Neuron (in vitro differentiated cells): ENCODE measurements around the gene FNDC3B.

Experiments used
- H2AFZ ChIP-seq: one replicate; pipeline ENCODE4 v1.6.1; 2013; ENCODE audit warnings: low read depth, mild to moderate bottlenecking, inconsistent platforms, low read length, moderate library complexity
- H3K27me3 ChIP-seq: one replicate; pipeline ENCODE4 v1.6.1; 2013; ENCODE audit warnings: low read length; ENCODE audit not compliant: insufficient read depth
- H3K36me3 ChIP-seq: one replicate; pipeline ENCODE4 v1.6.1; 2013; ENCODE audit warnings: low read length; ENCODE audit not compliant: insufficient read depth
- H3K4me1 ChIP-seq: one replicate; pipeline ENCODE4 v1.6.1; 2013; ENCODE audit warnings: low read length; ENCODE audit not compliant: insufficient read depth
- H3K4me3 ChIP-seq: 2 replicates; pipeline ENCODE4 v1.5.1; 2013; ENCODE audit warnings: mild to moderate bottlenecking, low read length, moderate library complexity
- H3K9me3 ChIP-seq: one replicate; pipeline ENCODE4 v1.6.1; 2013; ENCODE audit warnings: low read length

The FNDC3B gene

DNA sequence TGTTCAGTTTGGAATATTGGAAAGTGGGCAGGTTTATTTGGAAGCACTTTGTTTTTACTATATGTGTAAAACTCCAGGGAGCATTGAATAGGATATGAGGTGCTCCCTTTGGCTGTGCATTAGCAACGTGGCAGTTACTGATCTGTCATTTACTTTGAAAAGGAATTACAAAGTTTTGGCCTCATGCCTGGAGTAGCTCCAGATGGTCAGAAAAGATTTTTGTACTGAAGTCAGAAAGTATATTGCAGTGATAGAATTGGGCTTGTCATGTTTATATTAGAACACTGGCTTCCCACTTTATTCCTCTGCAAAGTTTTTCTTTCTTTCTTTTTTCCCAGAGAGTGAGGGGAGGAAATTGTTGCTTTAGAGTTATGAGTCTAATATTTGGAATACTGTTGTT, 26.1 kb downstream of the FNDC3B start:
- no peak overlapping the region for H3K4me3 ChIP-seq
- peaks cover 4% of the 10 kb centered on the region for H3K9me3 ChIP-seq
- peaks cover 10% of the 10 kb centered on the region for H3K4me1 ChIP-seq
- no peak overlapping the region for H2AFZ ChIP-seq
- H3K27me3 ChIP-seq, result no peaks in the 10 kb centered on the region
- H3K36me3 ChIP-seq, result peaks cover 7% of the 10 kb centered on the region

DNA sequence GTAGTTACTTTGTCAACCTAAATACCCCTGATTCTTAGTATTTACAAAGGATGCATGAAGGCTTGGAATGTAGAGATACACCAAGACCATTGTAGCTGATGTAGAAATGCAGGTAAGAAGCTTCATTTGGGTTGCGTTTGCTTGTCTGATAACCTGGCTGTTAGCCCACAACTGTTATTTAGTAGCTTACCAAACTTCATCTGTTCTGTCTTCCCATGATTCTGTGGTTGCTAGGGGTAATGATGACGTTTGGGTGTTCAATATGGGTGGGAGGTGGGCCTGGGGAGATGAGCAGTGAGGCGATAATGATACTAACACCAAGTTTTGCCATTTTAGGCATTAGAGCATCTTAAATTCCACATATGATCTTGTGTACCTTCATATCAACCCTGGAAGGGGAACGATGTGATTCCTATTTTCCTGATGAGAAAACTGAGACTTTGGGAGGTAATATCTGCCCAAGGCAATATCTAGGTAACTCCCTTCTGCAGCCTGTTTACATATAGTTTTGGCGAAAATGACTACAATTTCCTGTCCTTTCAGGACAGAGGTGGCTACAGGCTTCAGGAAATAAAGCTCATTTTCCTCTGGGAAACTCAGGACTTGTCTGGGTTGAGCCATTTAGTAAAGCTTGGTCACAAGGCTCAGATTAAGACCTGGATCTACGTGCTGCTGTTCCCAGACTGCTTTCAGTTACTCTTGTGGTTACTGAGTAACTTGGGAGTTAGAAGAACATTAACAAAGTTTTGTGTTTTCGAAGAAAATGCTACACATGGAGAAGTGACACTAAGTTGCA, 26.8 kb downstream of the FNDC3B start:
- Histone ChIP-seq H3K36me3 (peaks cover 7% of the 10 kb centered on the region), H2AFZ (no peak overlapping the region), H3K9me3 (peaks cover 4% of the 10 kb centered on the region), H3K4me3 (no peak overlapping the region), H3K27me3 (no peaks in the 10 kb centered on the region), H3K4me1 (peaks cover 10% of the 10 kb centered on the region)

DNA sequence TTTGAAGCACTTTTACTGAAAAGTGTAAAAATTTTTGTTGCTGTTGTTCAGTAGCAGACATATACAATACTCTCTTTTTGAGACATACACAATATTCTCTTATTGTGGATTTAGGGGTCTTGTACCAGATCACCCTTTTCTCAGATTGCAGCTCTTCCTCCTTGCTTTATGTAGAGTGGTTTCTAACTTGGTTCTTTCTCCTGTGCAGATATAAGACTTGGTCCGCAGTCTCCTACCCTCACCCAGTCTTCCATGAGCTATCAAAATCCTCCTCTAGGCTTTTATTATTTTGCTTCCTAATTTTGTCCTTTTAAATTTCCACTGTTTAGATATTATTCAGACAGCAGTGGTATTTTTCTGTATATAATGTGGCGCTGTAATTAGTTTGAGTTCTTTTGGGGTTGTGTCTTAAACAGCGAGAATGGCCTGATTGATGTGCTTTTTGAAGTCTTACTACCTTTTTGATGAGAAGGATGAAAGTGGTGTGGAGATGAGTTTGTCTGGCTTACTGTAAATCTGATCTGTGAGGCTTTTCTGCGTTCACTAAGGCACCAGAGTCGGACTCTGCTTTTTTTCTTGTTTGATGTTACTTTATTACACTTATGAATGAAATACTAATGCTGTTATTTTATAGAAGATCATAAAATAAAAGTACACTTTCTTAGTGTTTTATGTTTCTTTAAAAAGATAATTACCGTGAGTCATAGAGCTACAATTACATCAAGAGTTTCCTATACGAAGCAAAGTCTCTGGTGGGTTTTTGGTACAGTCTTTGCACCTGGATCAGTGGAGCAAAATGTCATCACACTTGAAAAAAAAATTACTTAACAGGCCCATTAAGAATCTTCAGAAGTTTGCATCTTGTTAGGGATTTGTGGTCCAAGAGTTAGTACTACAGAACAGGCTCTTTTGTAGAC, 27.8 kb downstream of the FNDC3B start:
- Histone ChIP-seq H3K27me3 (no peaks in the 10 kb centered on the region), H3K9me3 (peaks cover 4% of the 10 kb centered on the region), H3K4me1 (peaks cover 10% of the 10 kb centered on the region), H3K4me3 (no peak overlapping the region), H3K36me3 (peaks cover 7% of the 10 kb centered on the region), H2AFZ (no peak overlapping the region)

DNA sequence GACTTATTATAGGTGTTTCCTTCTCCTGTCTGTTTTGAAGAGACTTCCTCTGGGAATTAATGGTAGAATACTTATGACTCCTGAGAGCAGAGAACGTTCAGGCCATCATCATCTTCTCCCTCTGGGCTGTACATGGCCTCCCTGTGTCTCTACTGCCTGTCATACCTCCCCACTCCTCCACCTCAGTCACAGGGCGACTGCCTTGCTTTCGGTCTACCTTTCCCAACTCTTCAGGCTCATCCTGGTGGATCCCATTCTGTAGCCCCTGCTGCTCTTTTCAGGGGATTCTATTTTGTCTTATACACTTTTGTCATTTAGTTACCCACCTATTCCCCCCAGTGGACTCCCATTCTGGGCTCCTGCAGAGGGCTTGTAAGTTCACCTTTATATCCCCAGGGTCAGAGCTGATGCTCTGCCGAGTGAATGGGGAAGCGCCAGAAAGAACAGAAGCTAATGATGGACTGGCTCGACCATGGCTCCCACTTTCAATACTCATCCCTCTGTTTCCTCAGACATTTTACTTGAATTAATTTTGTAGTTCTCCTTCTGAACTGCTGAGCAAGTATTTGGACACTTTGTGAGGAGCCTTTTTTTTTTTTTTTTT, 28.6 kb downstream of the FNDC3B start:
- H3K36me3 ChIP-seq, result peaks cover 7% of the 10 kb centered on the region
- peaks cover 13% of the 10 kb centered on the region for H3K4me1 ChIP-seq
- H3K9me3 ChIP-seq, result peaks cover 4% of the 10 kb centered on the region
- no peak overlapping the region for H2AFZ ChIP-seq
- no peak overlapping the region for H3K4me3 ChIP-seq
- no peaks in the 10 kb centered on the region for H3K27me3 ChIP-seq

DNA sequence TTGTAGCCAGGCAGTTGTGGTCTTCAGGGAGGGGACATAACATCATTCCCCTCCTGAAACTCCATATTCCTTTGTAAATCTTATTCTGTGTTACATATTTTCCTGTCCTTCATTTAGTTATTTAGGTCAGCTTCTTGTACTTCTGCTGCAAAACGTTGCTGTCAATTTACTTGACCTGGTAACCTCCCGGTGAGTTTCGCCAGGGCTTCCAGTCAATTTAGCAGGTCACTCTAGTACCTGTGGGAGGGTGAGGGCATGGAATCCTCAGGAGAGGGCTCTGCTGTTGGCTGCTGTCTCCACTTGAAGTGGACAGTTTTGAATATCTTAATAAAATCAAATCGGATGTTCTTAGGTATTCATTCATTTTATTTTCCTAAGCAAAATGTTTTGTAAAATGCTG, 29.6 kb downstream of the FNDC3B start:
- Histone ChIP-seq H2AFZ (no peak overlapping the region), H3K36me3 (peaks cover 4% of the 10 kb centered on the region), H3K9me3 (peaks cover 2% of the 10 kb centered on the region), H3K27me3 (no peaks in the 10 kb centered on the region), H3K4me1 (peaks cover 16% of the 10 kb centered on the region), H3K4me3 (no peak overlapping the region)

DNA sequence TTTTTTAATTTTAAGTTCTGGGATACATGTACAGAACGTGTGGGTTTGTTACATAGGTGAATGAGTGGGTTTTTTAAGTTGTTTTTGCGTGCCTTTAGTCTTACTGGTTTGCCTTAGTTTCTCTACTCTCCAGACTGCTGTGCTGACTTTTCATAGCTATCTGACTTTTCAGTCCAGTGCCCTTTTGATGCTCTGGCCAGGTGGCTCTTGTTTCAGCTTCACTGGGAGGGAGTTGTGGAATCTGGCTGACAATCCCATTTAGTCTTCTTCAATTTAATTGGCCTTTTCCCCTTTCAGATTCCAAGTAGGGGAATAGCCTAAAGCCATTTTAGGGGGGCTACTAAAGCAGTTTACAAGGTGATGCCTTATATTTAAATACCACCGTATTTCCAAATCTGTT, 30.1 kb downstream of the FNDC3B start:
- H3K36me3 ChIP-seq, result peaks cover 2% of the 10 kb centered on the region
- H3K4me1 ChIP-seq, result peaks cover 21% of the 10 kb centered on the region
- no peaks in the 10 kb centered on the region for H3K9me3 ChIP-seq
- H3K27me3 ChIP-seq, result no peaks in the 10 kb centered on the region
- H3K4me3 ChIP-seq, result no peak overlapping the region
- no peak overlapping the region for H2AFZ ChIP-seq

DNA sequence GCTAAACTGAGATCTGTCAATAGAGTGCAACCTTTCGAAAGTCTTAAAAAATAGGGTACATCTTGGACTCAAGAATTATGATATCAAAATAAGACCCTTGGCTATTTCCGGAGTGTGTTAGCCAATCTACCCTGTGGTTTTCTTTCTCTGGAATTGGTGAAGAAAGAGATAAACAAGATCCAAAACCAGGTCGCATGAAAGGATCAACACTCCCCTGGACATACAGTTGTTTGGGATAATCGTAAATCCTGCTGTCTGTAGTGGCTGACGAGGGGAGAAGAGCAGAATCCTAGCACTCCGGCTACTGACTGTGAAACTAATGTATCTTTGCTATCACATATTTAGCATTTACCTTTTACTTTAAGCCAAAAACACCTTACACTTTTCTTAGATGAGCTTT, 30.9 kb downstream of the FNDC3B start:
- Histone ChIP-seq H3K9me3 (no peaks in the 10 kb centered on the region), H3K4me3 (no peak overlapping the region), H3K36me3 (no peaks in the 10 kb centered on the region), H2AFZ (no peak overlapping the region), H3K4me1 (peaks cover 29% of the 10 kb centered on the region), H3K27me3 (no peaks in the 10 kb centered on the region)

DNA sequence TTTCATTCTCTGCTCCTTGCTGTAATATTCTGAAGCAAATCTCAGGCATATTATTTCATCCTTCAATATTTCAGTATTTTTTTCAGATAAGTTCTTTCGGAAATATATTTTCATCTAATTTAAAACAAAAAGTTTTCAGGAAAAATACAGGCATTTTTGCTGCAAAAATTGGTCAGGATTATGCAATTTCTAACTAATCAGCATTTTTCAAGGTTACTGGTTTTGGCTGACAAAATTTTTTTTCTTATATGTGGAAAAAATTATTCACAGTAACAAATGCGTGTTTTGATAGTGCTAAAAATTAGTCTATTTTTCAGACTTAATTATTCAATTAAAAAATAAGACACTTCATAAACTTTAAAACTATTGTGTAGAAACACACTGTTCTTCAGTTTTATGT, 31.4 kb downstream of the FNDC3B start:
- H3K4me3 ChIP-seq, result no peak overlapping the region
- no peaks in the 10 kb centered on the region for H3K9me3 ChIP-seq
- H3K27me3 ChIP-seq, result no peaks in the 10 kb centered on the region
- H2AFZ ChIP-seq, result no peak overlapping the region
- H3K4me1 ChIP-seq, result peaks cover 34% of the 10 kb centered on the region
- H3K36me3 ChIP-seq, result no peaks in the 10 kb centered on the region

DNA sequence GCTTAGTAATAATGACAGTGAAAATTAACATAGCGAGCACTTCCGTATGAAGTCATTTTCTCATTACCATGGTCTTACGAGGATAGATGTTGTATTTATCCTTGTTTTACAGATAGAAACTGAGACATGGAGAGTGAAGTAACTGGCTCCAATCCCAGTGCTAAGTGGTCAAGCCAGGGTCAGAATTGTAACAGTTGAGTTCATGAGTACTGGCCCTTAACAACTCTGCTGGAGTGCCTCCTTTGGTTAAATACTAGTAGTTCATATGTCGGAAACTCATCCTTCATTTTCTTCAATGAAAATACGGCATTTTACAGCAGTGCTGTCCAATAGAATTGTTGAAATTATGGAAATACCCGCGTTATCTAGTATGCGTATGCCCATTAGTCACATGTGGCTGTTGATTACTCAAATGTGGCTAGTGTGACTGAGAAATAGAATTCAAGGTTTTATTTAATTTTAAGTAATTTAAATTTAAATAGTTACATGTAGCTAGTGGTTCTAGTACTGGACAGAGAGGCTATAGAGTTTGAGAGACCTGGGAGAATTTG, 32.5 kb downstream of the FNDC3B start:
- Histone ChIP-seq H3K9me3 (no peaks in the 10 kb centered on the region), H3K36me3 (no peaks in the 10 kb centered on the region), H3K4me3 (no peak overlapping the region), H3K27me3 (no peaks in the 10 kb centered on the region), H3K4me1 (peaks cover 45% of the 10 kb centered on the region), H2AFZ (no peak overlapping the region)

DNA sequence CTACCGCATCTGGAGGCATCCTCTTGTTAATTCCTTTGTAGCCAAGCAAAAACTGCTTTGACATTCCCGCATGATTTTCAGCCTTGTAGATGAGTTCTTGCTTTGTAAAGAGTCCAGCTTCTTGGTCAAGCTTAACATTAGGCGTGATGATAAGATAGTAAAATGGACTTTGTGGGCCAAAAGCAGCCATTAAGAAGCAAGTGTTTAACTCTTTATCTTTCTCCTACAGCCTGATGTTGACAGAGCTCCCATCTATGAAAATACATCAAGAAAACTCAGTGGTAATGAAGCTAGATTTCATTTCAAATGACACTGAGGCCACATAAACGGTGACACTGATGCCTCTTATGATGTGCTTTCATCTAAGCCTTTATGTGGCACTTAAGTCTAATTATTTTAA, 33.2 kb downstream of the FNDC3B start:
- no peak overlapping the region for H2AFZ ChIP-seq
- H3K4me3 ChIP-seq, result no peak overlapping the region
- H3K36me3 ChIP-seq, result no peaks in the 10 kb centered on the region
- H3K4me1 ChIP-seq, result peaks cover 52% of the 10 kb centered on the region
- H3K9me3 ChIP-seq, result no peaks in the 10 kb centered on the region
- no peaks in the 10 kb centered on the region for H3K27me3 ChIP-seq

DNA sequence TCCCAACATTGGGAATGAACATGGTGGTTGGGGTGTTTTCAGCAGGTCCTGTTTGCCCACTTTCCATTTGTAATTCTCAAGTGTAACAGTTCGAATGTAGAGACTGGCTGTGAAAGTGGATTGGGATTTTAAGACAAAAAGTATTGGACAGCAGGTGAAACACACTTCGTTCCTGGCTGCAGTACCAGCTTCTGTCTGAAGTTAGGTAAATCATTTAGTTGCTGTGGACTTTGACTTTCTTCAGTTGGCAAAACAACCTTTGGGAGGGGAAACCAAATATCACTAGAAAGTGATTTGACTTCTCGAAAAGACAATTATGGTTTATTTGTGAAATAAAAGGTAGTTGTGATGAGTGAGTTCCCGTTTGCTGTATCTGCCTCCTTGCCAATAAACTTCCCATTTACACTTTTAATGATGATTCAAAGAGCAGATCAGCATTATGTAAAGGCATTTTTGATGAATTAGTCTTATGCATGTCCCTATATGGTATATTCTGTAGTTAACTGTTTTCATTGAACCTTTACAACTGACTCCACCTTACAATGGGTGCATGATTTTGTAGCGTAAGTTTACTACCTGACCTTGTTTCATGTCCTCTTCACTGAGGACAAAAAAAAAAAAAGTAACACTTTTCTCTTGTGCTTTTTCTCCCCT, 34.0 kb downstream of the FNDC3B start:
- Histone ChIP-seq H3K36me3 (no peaks in the 10 kb centered on the region), H3K4me1 (peaks cover 54% of the 10 kb centered on the region)

DNA sequence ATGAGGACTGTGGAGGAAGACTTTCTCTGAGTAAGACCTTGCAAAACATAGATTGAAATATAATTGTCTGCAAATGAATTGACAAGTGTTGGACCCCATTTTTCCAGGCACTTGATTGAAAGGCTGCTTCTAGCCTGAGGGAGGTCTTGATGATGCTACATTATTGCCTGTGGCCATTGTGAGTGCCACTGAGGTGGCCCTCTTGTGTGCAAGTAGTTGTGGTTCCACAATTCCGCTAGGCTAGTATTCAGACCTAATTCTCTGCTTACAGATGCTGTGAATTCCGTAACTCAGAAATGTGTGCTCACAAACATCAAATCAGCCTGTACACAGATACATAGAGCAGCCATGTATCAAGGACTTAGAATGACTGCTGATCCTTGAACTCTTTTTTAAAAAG, 34.7 kb downstream of the FNDC3B start:
- Histone ChIP-seq H2AFZ (no peak overlapping the region), H3K9me3 (no peaks in the 10 kb centered on the region), H3K4me3 (no peak overlapping the region), H3K4me1 (peaks cover 49% of the 10 kb centered on the region), H3K36me3 (no peaks in the 10 kb centered on the region), H3K27me3 (no peaks in the 10 kb centered on the region)

More for the DNA sequence above, 34.0 kb downstream of the FNDC3B start:
- Histone ChIP-seq H3K9me3 (no peaks in the 10 kb centered on the region), H2AFZ (no peak overlapping the region), H3K27me3 (no peaks in the 10 kb centered on the region), H3K4me3 (no peak overlapping the region)
